H1 (cell line): ENCODE data around the gene MIX23. TPM values are rescaled to one million over a fixed set of nuclear protein-coding genes. Genes with fewer than 3 reads are reported as not detected.

ENCODE experiments used
- ASH2L ChIP-seq: fragments of 200-600, 300-600 bp; sonication (generic); IDR thresholded peaks from one replicate; pipeline ENCODE4 v1.7.1; 2017; ENCODE audit warnings: low read length
- BACH1 ChIP-seq: IDR thresholded peaks from 2 replicates; pipeline ENCODE4 v1.6.1; 2012; ENCODE audit warnings: low read length, improper control_type of control experiment
- CBX8 ChIP-seq: fragments of 300-800, 300-1000 bp; sonication (generic); IDR thresholded peaks from 2 replicates; pipeline ENCODE4 v1.7.1; 2016; ENCODE audit warnings: low read depth, low read length, borderline replicate concordance
- CEBPB ChIP-seq: IDR thresholded peaks from 2 replicates; pipeline ENCODE4 v1.6.1; 2012; ENCODE audit warnings: low read depth, low read length
- CHD1 ChIP-seq: IDR thresholded peaks from 2 replicates; pipeline ENCODE4 v1.6.1; 2012; ENCODE audit warnings: low read depth, low read length, improper control_type of control experiment
- CTBP2 ChIP-seq: IDR thresholded peaks from 2 replicates; pipeline ENCODE4 v1.7.0; 2011; ENCODE audit warnings: borderline replicate concordance, mild to moderate bottlenecking, moderate library complexity, mixed read lengths, low read length; ENCODE audit not compliant: insufficient read depth, insufficient read length
- EGR1 ChIP-seq: IDR thresholded peaks from 2 replicates; pipeline ENCODE4 v1.6.1; 2011; ENCODE audit warnings: low read depth, low read length, borderline replicate concordance
- FOSL1 ChIP-seq: IDR thresholded peaks from 2 replicates; pipeline ENCODE4 v1.6.1; 2011; ENCODE audit warnings: mild to moderate bottlenecking, low read depth, low read length, moderate library complexity; ENCODE audit not compliant: insufficient read depth
- HDAC2 ChIP-seq, 2 experiments: fragments of 300-600 bp in 1 of 2; sonication (generic) in 1 of 2; IDR thresholded peaks; 2 replicates each; pipeline ENCODE4 v1.6.1; 2011 to 2012; ENCODE audit warnings: low read depth in 2 of 2, low read length in 2 of 2, mild to moderate bottlenecking in 2 of 2, moderate library complexity in 2 of 2, borderline replicate concordance in 1 of 2, inconsistent platforms in 1 of 2
- JUN ChIP-seq: IDR thresholded peaks from 2 replicates; pipeline ENCODE4 v1.6.1; 2011; ENCODE audit warnings: low read depth, mild to moderate bottlenecking, improper control_type of control experiment, low read length
- KDM1A ChIP-seq: fragments of 200-600, 300-600 bp; sonication (generic); IDR thresholded peaks from 2 replicates; pipeline ENCODE4 v1.7.1; 2016; ENCODE audit warnings: mild to moderate bottlenecking, low read length, borderline replicate concordance
- POLR2A ChIP-seq, 2 experiments: IDR thresholded peaks; 1 replicate in 1 of 2; 2 replicates in 1 of 2; pipeline ENCODE4 v1.6.1; 2011; ENCODE audit warnings: low read depth in 2 of 2, low read length in 2 of 2, mild to moderate bottlenecking in 2 of 2; ENCODE audit errors: control extremely low read depth in 1 of 2
- POU5F1 ChIP-seq: IDR thresholded peaks from 2 replicates; pipeline ENCODE4 v1.6.1; 2011; ENCODE audit warnings: low read depth, mild to moderate bottlenecking, low read length, moderate library complexity
- SAP30 ChIP-seq: fragments of 300-600 bp; sonication (generic); IDR thresholded peaks from 2 replicates; pipeline ENCODE4 v1.7.1; 2012; ENCODE audit warnings: low read length, moderate library complexity, mild to moderate bottlenecking, inconsistent platforms; ENCODE audit not compliant: insufficient read depth, insufficient replicate concordance
- SIX5 ChIP-seq: IDR thresholded peaks from 2 replicates; pipeline ENCODE4 v1.6.1; 2011; ENCODE audit warnings: mild to moderate bottlenecking, low read depth, low read length
- SP4 ChIP-seq: IDR thresholded peaks from 2 replicates; pipeline ENCODE4 v1.6.1; 2012; ENCODE audit warnings: low read length, inconsistent platforms
- SRF ChIP-seq: IDR thresholded peaks from 2 replicates; pipeline ENCODE4 v1.6.1; 2011; ENCODE audit warnings: mild to moderate bottlenecking, low read depth, low read length, moderate library complexity
- polyA plus RNA-seq, 7 experiments: library from polyadenylated mRNA; depleted of rRNA in 3 of 7; stranded (reverse) in 5 of 7; unstranded in 2 of 7; fragments of >200 nt in 5 of 7; fragments of 200-250 nt in 2 of 7; gene quantifications; 1 replicate in 5 of 7; 2 replicates in 1 of 7; 4 replicates in 1 of 7; pipeline versions ENCODE4 v1.2.1 to v1.2.3, GENCODE V29; 2011 to 2013; ENCODE audit warnings: missing spikeins in 2 of 7, mixed read lengths in 2 of 7
- total RNA-seq: library from RNA; stranded (reverse); fragmentation: NEBNext Ultra II Directional; extraction: Animal tissue kit (Norgen Biotek cat#: 25700); gene quantifications from 2 replicates; pipeline ENCODE4 v1.2.1, GENCODE V29; 2021
- TF ChIP-seq, protein P1 (sequence below): IDR thresholded peaks from 2 replicates; pipeline ENCODE4 v1.6.1; 2011; ENCODE audit warnings: low read depth, mild to moderate bottlenecking, low read length; ENCODE audit not compliant: insufficient read depth
- TF ChIP-seq, protein P2 (sequence below): IDR thresholded peaks from 2 replicates; pipeline ENCODE4 v1.6.1; 2012; ENCODE audit warnings: inconsistent platforms
- TF ChIP-seq, protein P3 (sequence below): IDR thresholded peaks from 2 replicates; pipeline ENCODE4 v1.6.1; 2011; ENCODE audit warnings: low read length, improper control_type of control experiment
- TF ChIP-seq, protein P4 (sequence below): IDR thresholded peaks from 2 replicates; pipeline ENCODE4 v1.6.1; 2012; ENCODE audit warnings: inconsistent platforms

The MIX23 gene
- total and polyA plus RNA-seq, 2 of the 8 experiments (the other 6 are each of a cell fraction or from before 2014, with no cell fraction given): 22.1 to 69.6 TPM

DNA sequence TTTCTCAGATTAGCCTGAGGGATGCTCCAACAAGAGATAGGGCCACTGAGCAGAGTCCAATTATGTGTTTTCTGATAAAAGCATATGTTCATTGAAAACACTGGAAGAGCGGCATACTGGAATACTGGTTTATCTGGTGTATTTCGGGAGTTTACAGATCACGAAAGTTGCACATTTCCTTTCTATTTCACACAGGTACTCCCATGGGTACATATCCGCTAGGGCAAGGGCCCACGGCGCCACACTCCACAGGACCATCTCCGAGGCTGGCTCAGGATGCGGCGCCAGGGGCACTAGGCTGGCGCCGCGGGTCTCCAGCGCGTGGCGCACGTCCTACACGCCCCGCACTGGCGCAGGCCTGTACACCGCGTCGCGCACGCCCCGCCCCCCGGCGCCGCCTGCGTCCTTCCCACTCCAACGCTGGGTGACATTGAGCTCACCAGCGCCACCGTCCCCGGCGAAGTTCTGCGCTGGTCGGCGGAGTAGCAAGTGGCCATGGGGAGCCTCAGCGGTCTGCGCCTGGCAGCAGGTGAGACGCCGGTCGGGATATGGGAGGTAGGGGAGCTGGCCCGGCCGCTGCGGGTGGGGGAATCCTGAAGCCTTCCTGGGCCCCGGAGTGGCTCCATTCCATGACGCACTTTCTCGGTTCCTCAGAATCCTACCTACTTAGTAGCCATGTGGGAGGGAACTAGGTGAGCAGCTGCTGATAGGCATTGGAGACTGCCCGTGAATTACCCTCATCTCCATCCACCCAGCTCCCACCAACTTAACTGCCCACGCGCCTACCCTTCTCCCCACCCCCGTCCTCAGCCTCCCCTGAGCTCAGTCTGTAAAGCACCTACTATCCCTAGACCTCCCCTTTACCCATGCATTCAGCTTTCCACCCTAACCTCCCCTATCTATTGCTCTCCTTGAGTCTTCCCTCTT lies 1.0 kb upstream of the MIX23 start, which contains the start of gene FAM162A (continued):
- TF ChIP-seq CBX8 (no peak), EGR1 (no peak), POU5F1 (no peak), ASH2L (peak; percentile 72), POLR2A (IDR thresholded peaks at IDR 0.05; ENCODE audit: control extremely low read depth in 1 of 2, low read depth in 2 of 2, low read length in 2 of 2) (peak in 1 of 2 experiments; percentile 79; a peak in 1 of 3 replicates), SP4 (peak; percentile 58; the same call in 1 of the 2 replicates), BACH1 (no peak; the same call in none of the 2 replicates), CTBP2 (no peak), CEBPB (no peak), KDM1A (no peak), SIX5 (no peak), HDAC2 (IDR thresholded peaks at IDR 0.05; ENCODE audit: borderline replicate concordance in 1 of 2, low read depth in 2 of 2, low read length in 2 of 2) (peak in 1 of 2 experiments; percentile 91; a peak in 2 of 4 replicates), CHD1 (no peak), SRF (no peak), FOSL1 (no peak), SAP30 (no peak), JUN (no peak)
- TF ChIP-seq, protein P1, sequence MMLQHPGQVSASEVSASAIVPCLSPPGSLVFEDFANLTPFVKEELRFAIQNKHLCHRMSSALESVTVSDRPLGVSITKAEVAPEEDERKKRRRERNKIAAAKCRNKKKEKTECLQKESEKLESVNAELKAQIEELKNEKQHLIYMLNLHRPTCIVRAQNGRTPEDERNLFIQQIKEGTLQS: no peak
- TF ChIP-seq, protein P2, sequence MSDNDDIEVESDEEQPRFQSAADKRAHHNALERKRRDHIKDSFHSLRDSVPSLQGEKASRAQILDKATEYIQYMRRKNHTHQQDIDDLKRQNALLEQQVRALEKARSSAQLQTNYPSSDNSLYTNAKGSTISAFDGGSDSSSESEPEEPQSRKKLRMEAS: peak; percentile 78
- TF ChIP-seq, protein P3, sequence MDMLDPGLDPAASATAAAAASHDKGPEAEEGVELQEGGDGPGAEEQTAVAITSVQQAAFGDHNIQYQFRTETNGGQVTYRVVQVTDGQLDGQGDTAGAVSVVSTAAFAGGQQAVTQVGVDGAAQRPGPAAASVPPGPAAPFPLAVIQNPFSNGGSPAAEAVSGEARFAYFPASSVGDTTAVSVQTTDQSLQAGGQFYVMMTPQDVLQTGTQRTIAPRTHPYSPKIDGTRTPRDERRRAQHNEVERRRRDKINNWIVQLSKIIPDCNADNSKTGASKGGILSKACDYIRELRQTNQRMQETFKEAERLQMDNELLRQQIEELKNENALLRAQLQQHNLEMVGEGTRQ: 0 out of 2 replicates have a peak, but pooled peaks have one; percentile 1
- TF ChIP-seq, protein P4, sequence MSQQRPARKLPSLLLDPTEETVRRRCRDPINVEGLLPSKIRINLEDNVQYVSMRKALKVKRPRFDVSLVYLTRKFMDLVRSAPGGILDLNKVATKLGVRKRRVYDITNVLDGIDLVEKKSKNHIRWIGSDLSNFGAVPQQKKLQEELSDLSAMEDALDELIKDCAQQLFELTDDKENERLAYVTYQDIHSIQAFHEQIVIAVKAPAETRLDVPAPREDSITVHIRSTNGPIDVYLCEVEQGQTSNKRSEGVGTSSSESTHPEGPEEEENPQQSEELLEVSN: peak; percentile 50; the same call in 1 of the 2 replicates
